Inferior parietal cortex (tissue), 1 donor: ENCODE measurements around the gene FKBP5.
"Not testable (repeated sequence)": the region's sequence is repeated elsewhere in the genome, so short reads cannot be mapped to it uniquely, and the experiment has no call there.

ENCODE experiments used
- DNase-seq: peaks from one replicate; pipeline ENCODE4 v3.0.0-alpha.2; 2016; ENCODE audit errors: extremely low spot score

The FKBP5 gene

GRCh38 chr6:35613762-35614161, 75.0 kb downstream of the FKBP5 start:
- no peak for DNase-seq

DNA sequence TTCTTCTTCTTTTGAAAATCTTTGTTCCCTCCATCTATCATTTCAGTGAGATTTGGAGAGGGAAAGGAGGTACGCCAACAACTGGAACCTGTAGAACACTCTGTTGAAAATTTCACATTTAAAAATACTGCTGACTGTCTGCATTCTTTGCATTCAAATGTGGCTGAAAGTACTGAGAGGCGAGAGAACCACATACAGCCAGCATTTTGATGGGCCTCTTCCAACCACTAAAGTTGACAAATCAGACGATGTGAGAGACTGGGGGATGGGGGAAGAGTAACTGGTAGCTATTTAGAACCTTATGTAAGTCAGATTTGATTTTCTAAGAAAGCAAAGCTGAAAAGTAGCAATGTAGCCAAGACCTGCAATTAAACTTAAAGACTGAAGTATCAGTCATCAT, 77.5 kb downstream of the FKBP5 start:
- no peak for DNase-seq

GRCh38 chr6:35610830-35611229, 77.9 kb downstream of the FKBP5 start:
- no peak for DNase-seq

DNA sequence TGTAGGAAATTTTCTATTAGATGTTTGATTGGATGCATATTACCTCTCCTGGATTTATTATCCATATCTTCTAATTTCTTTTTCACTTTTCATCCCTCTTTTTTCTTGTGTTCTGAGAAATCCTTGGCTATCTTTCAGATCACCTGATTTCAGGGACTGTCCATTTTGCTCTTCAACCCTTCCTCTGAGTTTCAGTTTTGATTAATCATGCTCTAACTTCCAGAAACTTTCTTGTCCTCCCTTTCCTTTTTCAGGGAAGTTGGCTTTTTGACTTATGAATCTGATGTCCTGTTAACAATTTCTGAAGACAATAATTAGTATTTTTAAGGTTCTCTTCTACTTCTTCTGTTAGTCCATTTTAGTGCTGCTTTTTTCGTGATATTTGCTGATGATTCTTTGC, 79.1 kb downstream of the FKBP5 start:
- no peak for DNase-seq

DNA sequence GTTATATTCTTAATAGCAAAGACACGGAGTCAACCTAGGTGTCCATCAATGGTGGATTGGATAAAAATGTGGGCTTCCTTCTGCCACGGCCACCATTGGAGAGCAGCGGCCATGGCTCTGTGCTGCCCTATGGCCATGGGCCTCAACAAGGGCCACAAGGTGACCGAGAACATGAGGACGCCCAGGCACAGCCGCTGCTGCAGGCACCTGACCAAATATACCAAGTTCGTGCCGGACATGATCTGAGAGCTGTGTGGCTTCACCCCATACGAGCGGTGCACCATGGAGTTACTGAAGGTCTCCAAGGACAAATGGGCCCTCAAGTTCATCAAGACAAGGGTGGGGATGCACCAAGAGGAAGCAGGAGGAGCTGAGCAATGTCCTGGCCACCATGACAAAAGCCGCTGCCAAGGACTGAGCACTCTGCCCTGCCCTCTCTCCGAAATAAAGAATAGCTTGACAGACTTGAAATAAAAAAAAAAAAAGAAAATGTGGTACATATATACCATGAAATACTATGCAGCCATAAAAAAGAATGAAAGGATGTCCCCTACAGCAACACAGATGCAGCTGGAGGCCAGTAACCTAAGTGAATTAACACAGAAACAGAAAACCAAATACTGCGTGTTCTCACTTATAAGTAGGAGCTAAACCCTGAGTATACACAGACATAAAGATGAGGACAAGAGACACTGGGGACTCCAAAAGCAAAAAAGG, 81.0 kb downstream of the FKBP5 start:
- no peak for DNase-seq

DNA sequence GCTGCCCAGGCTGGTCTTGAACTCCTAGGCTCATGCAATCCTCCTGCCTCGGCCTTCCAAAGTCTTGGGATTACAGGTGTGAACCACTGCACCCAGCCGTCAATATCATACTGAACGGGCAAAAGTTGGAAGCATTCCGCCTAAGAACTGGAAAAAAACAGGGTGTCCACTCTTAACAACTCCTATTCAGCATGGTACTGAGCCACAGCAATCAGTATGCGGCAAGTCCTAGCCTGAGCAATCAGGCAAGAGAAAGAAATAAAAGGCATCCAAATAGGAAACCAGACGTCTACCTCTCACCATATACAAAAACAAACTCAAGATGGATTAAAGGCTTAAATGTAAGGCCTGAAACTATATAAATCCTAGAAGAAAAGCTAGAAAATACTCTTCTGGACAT, 83.1 kb downstream of the FKBP5 start:
- DNase-seq: no peak

- no peak for DNase-seq
Measured at GRCh38 chr6:35603326-35604202, 85.2 kb downstream of the FKBP5 start.

DNA sequence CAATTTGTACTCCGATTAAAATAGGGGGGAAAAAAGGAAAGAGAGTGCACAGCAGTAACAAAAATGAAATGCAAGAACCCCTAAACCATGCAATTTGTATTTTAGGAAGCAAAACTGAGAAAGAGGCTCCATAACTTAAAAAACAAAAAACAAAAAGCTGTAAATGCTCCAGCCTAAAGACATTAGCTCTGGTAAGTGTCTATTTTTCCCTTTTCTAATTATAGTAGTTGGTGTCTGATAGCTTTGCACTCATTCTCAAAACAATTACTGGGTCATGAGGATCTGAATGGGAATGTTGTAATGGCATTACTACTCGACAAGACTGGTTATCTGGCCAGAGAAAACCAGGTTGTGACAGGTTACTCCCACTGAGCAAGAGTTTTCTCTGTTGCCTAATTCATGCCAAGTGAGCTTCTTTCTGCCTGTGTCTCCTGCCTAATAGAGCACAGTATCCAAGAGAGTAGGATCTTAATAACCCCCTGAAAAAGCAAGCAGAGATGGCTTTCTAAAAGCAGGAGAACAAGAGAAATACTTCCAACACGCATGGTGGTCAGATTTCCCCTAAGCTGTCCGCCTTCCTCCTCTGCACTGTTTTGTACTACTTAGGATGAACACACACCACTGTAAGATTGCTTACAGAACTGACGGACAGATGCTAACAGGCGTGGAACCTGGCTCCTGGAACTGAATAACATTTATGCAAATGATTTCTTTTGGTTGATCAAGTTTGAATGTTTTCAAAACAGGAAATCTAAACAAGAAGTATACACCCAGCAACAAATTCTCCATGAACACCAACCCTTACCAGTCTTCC, 86.4 kb downstream of the FKBP5 start:
- peak; percentile 53 for DNase-seq

DNA sequence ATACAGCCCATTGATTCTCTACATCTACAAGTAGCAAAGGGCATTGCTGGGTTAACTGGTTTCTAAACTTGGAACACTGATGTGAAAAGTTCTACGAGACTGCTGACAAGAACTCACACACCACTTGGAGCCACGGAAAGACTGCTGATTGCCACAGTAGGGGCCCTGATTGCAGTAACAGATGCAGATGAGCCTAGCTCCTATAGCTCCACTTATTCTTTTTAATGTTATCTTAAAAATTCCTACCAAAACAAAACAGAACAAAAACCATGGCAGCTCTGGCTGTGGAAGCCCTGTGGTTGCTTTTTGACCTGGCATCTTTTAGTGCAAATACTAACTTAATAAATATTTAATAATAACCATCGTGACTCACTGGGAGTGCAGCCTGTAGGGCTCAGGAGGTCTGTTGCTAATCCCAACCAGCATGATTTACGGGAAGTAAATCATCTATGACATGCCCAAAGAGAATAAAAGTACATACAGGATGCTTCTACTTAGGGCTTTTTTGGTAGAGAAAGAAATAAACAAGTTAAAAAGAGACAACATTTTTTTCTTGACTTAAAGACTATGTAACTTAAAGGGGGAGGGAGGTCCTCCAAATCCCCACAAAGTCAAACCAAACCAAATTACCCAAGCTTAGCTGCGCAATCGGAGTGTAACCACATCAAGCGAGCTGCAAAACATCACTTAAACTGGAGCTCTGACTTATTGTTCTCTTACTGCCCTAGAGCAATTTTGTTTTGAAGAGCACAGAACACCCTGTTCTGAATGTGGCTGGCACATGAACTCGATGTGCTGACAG, 87.2 kb downstream of the FKBP5 start:
- peak; percentile 76 for DNase-seq

- DNase-seq: no peak
Measured at GRCh38 chr6:35600659-35601125, 88.0 kb downstream of the FKBP5 start.

DNA sequence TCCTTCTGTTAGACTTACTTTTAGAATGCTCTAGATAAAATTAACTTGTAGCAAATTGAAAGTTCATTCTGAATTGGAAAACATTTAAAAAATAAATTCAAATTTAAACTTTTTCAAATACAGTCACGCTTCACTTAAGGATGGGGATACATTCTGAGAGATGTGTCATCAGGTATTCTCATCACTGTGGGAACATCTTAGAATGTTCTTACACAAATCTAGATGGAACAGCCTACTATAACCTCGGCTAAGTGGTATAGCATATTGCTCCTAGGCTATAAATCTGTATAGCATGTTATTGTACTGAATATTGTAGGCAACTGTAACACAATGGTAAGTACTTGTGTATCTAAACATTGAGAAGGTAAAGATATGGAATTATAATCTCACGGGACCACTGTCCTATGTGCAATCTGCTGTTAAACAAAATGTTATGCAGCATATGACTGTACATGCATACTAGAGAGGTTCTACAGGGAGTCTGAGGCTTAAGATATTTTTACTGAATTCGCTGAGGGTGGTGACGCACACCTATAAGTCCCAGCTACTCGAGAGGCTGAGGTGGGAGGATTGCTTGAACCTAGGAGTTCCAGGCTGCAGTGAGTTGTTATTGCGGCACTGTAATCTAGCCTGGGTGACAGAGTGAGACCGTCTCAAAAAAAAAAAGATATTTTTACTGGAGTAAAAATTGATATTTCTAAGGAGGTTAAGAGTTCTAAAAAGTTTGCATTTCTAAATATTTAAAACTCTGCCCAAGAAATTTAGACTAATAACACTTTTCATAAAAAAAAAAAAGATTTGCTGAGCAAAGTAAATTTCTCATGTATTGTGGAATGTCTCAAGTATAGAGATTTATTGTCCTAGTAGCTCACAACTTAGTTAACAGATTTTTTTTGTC, 88.7 kb downstream of the FKBP5 start:
- no peak for DNase-seq

DNA sequence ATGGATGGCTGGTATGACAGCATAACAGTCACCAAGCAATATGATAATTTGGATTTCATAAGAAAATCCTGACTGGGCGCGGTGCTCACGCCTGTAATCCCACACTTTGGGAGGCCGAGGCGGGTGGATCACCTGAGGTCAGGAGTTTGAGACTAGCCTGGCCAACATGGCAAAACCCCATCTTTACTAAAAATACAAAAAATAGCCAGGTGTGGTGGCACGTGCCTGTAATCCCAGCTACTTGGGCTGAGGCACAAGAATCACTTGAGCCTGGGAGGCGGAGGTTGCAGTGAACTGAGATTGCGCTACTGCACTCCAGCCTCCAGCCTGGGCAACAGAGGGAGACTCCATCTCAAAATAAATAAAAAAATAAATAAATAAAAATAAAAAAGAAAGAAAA, 90.1 kb downstream of the FKBP5 start:
- DNase-seq: not testable (repeated sequence)

GRCh38 chr6:35596448-35597442, 92.0 kb downstream of the FKBP5 start:
- no peak for DNase-seq

DNA sequence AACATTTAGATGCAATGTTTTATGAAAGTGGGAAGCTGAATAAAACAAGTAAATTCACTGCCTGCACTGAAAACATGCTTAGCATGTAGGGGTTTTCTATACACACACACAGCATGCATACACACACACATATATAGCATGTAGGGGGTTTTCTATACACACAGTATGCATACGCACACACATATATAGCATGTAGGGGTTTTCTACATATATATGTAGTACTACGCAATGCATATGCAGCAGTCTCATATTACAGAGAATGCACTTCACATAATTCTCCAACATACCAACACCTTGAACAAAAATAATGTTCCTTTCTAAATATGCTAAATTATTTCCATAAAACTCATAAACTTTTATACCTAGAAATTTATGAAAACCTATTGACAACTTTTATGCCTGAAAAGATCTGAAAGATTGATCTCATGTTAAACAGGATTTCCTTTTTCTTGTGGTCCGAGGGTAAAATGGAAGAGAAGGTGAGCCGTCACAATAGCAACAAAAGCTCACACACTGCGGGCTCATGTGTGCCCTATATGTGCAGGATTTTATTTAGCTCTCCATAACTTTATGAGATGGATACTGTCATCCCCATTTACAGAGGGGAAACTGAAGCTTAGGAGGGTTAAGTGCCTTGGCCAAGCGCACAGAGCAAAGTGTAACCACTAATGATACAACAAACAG, 94.1 kb downstream of the FKBP5 start:
- no peak for DNase-seq

DNA sequence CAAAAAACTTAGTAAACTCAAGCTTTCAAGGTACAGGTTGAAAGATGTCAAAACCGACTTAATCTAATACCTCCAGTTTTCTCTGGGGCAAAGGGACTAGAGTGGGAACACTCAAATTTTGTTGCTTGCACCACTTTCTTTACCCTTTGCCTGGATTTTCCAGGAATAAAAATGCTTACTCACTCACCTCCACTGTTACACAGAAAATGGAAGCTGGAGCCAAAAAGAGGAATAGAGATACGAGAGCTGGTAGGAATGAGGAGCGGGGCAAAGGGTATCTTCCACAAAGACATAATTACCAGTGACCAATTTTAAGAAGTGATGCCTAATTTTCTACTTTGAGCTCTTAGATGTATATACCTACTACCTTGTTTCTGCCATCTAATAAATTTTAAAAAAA, 96.5 kb downstream of the FKBP5 start:
- no peak for DNase-seq

GRCh38 chr6:35590622-35591066, 98.1 kb downstream of the FKBP5 start:
- peak; percentile 74 for DNase-seq

- no peak for DNase-seq
Measured at GRCh38 chr6:35589904-35590303, 98.8 kb downstream of the FKBP5 start.

DNA sequence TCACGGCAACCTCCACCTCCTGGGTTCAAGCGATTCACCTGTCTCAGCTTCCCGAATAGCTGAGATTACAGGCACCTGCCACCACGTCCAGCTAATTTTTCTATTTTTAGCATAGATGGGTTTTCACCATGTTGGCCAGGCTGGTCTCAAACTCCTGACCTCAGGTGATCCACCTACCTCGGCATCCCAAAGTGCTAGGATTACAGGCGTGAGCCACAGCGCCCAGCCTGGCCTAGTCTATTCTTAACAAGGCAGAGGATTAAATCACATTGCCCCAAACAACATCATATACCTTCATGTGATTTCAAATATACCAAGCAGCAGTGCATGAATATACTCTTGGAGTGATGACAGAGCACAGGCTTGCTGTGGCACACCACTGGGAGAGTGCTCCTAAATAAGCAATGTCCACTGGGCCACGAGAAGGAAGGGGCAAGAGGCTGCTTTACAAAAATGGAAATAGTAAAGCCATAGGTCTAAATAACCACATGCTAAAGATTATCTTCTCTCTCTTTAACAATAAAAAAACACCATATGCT, 99.4 kb downstream of the FKBP5 start:
- DNase-seq: no peak
